KG1 (cell line): Measurements from ENCODE around the gene PCTP.

Source experiments
- DNase-seq: peaks from one replicate; lab custom pipeline; 2025; lab: John Stamatoyannopoulos, UW

PCTP gene

DNA sequence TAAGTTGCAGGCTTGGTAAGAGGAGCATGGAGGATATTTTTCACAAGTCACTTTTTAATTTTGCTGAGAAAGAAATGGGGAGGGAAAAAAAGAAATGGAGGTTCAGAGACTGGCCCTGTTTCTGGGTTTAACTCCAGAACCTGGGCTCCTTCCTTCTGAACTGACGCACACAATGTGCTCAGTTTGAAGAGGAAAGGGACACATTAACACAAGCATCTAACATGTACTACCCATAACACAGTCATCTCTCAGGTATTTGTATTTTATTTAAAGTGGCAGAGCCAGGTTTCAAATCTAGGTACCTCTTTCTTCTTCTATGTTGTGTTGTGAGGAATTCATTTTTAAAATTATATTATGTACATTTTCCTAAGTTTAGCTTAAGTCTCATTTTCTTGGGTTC, 22.9 kb upstream of the PCTP start:
- DNase-seq, result no peak

- no peak for DNase-seq
Measured at GRCh38 chr17:55728361-55728760, 22.5 kb upstream of the PCTP start.

DNA sequence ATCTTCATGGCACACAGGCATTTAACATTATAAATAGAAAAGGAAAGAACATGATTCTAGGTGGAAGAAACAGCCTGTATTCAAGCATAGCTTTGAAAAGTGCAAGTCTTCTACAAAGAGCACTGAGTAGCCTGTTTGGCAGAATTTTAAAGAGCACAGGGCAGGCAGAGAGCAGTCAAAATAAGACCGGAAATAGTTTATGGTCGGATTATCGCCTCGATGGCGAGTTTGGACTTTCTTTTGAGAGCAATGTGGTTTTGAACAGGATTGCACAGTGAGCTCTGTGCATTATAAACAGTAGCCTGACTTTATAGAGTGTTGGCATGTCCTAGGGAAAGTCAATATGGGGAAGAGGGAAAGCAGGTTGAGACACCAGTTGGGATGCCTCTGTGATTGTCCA, 22.0 kb upstream of the PCTP start:
- no peak for DNase-seq

DNA sequence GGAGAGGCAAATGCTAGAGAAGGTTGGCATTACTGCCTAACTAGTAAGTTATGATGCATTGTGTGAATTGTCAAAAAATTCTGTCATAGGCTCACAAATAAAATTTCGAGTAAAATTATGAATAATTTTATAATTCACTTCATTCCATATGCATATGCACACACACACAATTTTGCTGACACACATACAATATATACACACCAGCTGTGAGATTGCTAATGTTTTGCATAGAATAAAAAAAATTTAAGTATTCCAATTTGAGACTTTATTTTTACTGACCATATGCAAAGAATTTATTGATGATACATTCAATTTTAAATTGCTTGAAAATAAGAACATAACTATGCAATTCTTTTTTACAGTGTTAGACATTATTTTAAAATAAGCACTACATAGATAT, 21.4 kb upstream of the PCTP start:
- DNase-seq, result no peak

GRCh38 chr17:55730380-55730779, 20.5 kb upstream of the PCTP start:
- no peak for DNase-seq

GRCh38 chr17:55730808-55731207, 20.0 kb upstream of the PCTP start:
- no peak for DNase-seq

- no peak for DNase-seq
Measured at GRCh38 chr17:55731586-55732250, 19.1 kb upstream of the PCTP start.

DNA sequence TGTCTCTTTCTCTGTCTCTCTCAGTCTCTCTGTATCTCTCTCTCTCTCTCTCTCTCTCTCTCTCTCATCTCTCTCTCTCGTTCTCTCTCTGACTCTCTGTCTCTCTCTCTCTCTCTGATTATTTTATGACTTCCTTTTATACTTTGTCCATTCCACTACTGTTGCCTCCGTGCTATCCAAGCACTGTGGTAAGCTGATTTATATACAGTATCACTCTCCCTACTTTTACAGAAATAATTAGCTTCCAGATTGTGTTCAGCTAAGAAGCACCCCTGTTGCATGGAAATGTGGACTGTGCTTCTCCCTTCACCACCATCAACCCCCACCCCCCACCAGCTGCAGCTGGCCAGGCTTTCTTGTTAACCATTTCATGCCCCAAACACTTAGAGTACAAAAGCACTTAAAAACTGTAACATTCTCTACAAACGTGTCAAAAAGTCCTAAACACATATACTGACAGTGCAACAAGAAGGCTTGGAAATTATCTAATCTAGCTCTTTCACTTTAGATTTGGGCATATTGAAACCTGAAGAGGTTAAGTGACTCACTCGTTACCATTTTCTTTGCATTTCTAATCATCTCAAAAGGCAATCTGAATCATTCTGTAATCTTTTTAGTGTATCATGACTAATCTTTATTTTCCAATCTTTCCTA, 16.6 kb upstream of the PCTP start:
- no peak for DNase-seq

GRCh38 chr17:55735731-55736405, 15.0 kb upstream of the PCTP start:
- peak; percentile 62 for DNase-seq

- DNase-seq, result no peak
Measured at GRCh38 chr17:55737976-55738501, 12.8 kb upstream of the PCTP start.

- no peak for DNase-seq
Measured at GRCh38 chr17:55740511-55741355, 10.1 kb upstream of the PCTP start.

- DNase-seq, result no peak
Measured at GRCh38 chr17:55741356-55741700, 9.5 kb upstream of the PCTP start.

- DNase-seq, result no peak
Measured at GRCh38 chr17:55742272-55743102, 8.4 kb upstream of the PCTP start.

DNA sequence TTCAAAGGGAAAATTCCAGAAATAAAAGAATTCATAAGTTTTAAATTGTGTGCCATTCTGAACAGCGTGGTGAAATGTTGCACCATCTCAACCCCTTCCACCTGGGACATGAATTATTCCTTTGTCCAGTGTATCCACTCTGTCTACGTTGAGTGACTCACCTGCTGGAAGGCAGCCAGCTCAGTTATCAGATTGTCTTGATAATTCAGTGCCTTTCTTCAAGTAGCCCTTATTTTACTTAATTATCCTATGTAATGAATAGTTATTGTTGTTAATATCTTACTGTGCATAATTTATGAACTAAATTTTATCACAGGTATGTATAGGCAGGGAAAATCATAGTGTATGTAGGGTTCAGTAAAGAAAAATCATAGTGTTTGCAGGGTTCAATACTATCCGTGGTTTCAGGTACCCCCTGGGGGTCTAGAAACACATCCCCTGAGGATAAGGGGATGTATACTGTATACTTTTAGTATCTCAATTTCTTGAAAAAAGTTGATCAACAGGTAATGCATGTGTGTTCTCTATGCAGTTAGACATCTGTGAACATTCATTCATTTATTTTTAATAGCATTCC, 7.7 kb upstream of the PCTP start:
- no peak for DNase-seq

DNA sequence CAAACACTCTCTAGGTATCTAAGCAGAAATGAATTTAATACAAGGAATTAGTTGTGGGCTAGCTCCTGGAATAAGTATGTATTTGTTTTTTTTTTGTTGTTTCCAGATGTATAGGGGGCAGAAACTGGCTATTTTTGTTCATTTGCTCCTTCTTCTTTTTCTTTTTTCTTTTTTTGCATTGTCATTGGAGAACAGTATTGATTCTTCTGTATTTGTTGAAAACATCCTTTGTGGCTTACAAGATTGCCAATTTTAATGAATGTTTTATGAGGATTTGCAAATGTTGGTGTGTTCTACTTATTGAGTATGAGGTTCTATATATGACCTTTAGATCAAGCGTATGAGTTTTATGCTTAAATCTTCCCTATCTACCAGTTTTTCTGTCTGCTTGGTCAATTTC, 5.6 kb upstream of the PCTP start:
- no peak for DNase-seq

DNA sequence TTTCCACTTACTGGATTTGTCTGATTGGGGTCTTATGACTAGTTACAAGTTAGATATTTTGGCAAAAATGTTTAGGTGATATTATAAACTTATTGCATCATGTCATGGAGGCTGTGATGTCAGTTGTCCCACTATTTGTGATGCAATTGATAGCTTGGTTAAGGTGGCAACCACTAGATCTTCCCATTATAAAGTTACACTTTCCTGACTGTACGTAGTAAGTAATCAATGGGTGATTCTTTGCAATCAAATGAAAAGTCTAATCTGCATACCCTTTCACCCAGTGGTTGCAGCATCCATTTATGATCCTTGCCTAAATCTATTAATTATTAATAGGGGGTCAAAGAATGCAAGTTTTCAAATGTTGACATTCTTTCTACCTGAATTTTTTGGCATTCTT, 4.4 kb upstream of the PCTP start:
- no peak for DNase-seq

- DNase-seq, result no peak
Measured at GRCh38 chr17:55747209-55747608, 3.6 kb upstream of the PCTP start.

- no peak for DNase-seq
Measured at GRCh38 chr17:55748841-55749240, 2.0 kb upstream of the PCTP start.

DNA sequence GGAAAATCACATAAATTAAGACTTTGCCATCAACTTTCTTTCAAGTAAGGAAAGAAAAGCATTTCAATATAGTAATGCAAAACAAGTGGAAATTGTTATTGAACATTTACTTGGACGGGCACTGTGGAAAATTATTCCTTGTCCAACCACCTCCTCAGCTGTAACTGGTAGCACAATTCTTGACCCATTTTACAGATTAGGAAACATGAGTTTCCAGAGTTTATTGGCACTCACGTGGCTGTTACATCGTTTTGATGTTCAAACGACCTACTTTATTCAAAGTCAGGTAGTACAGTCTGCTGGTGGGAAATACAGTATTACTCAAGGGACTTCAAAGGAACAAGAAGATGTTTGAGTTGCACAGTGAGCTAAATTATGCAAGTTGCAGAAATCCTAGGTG, 866 bp upstream of the PCTP start:
- DNase-seq, result no peak

GRCh38 chr17:55751720-55752250, 934 bp downstream of the PCTP start:
- DNase-seq, result no peak

GRCh38 chr17:55756689-55757088, 5.8 kb downstream of the PCTP start:
- DNase-seq, result no peak
